ENCODE results near the gene ORC5.

- TF ChIP-seq TAF1 (IDR thresholded peaks at IDR 0.05; ENCODE audit: borderline replicate concordance, insufficient read depth, low read length) (no peak), SIN3A (IDR thresholded peaks at IDR 0.05; ENCODE audit: borderline replicate concordance, insufficient read depth, low read length) (no peak), REST (IDR thresholded peaks at IDR 0.05; ENCODE audit: insufficient read depth in 1 of 2, low read depth in 2 of 2, low read length in 2 of 2) (no peak), POLR2AphosphoS5 (IDR thresholded peaks at IDR 0.05; ENCODE audit: low read depth, low read length) (no peak)
Measured at GRCh38 chr7:104133238-104133637, 74.6 kb downstream of the ORC5 start.

All from PFSK-1 (cell line).